Measurements from ENCODE around the gene NMT1.

Gene NMT1

DNA sequence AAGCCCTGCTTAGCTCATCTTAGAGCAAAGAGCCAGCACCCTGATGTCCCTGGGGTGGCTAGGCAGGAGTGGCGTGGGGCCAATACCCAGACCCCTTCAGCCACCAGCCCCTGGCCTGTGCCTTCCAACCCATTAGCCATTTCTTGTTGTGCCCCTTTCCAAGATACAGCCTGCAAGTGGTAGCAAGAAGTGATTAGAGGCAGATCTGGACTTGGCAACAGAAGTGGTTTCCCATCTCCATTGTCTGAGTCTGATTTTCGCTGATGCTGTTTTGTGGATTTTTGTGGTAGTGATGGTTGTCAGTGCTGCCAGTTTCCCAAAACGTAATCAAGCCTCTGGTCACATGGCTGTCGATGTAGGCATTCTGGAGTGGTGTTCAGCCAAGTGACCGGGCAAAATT lies 45.5 kb downstream of the NMT1 start:
- no peak for DNase-seq

DNA sequence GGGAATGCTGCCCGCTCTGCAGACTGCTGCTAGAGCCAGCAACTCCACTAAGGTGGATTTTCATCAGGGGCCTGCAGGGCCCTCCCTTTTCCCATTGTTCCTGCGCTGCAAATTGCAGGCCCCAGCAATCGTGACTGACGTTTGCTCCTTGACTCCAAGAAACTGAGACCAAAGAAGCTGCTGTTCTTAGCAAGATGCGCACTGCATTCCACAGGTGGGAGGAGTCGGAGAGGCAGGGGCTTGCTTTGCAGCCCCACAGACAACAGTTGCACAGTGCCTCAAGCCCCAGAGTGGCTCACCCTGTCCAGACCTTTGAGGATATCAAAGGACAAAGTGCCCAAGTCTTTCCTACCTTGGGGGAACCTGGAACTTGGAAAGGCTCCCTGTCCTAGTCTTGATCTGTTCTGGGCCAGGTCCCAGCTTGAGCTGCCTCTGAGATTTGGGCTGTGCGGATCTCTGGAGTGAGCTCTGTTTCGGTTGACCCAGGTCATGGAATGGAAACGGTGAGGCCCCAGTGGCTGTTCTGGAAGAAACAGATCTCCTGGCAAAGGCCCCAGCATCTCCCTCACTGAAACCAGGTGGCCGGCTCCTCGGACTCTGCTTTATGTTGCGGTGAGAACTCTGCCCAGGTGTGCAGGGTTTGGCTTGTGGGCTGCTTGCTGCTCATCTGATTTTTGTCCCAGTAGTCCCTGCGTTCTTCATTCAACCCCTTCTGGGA lies 46.3 kb downstream of the NMT1 start:
- DNase-seq = no peak

DNA sequence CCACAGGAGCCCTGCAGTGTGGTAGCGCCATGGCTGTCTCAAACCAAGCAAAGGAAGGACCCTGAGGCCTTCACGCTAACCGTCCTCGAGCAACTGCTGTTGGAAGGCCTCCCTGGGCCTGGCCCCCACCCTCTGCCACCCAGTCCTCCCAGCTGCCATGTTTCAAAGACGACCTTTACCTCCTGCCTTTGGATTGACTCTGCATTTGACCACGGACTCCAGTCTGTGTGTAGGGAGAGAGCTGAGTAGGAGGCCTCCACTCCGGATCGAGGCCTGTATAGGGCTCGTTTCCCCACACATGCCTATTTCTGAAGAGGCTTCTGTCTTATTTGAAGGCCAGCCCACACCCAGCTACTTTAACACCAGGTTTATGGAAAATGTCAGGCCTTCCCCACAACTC lies 46.9 kb downstream of the NMT1 start:
- no peak for DNase-seq

- no peak for DNase-seq
Measured at GRCh38 chr17:45108595-45109521, 47.7 kb downstream of the NMT1 start.

- DNase-seq = no peak
Measured at GRCh38 chr17:45110676-45111611, 49.8 kb downstream of the NMT1 start.

DNA sequence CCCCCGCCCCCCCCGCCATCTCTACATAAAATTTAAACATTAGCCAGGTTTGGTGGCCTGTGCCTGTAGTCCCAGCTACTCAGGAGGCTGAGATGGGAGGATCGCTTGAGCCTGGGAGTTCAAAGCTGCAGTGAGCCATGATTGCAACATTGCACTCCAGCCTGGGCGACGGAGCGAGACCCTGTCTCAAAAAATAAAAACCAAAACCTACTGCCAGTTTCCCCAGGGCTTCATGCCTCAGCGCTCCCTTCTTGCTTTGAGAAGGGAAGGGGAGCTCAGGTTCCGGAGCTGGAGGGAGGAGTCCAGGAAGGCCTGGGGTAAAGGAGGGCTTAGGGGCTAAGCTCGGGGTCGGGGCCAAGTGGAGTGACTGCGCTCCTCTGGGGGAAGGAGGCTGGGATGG lies 50.7 kb downstream of the NMT1 start:
- DNase-seq = no peak

DNA sequence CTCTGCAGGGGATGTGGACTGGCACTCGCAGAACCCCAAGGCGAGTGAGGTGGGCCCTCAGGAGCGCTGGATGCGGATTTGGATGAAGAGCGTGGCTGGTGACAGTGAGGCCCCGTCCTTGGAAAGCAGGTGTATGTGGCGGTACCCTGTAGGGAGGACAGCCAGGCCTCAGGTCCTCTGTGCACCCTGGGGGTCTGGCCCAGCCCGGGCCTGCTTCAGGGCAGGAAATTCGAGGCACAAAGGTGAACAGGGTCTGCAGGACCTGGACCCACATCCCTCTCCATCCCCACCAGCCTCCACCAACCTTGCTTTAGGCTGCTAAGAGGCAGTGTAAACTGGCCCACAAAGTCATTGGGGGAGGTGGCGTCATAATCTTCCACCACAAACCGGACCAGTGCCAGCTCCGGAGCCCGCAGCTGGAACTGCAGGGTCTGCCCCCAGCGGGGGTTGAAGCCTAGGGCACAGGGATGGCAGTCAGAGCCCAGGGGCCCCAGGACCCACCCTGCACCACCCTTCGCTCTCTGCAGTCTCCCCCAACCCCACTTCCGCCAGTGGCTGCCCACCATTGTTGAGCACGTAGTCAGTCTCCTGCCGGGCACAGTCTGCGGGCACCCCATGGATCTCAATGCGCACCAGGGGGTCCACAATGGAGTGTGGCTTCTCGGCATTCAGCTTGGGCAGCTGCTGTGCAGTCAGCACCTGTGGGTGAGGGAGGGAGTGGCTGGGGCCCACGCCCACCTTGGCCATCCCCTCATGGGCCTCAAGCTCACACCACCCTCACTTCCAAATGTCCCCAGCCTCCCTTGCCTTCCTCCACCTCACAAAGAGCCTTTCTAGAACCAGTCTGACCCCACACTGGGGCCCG lies 51.7 kb downstream of the NMT1 start:
- DNase-seq = no peak

DNA sequence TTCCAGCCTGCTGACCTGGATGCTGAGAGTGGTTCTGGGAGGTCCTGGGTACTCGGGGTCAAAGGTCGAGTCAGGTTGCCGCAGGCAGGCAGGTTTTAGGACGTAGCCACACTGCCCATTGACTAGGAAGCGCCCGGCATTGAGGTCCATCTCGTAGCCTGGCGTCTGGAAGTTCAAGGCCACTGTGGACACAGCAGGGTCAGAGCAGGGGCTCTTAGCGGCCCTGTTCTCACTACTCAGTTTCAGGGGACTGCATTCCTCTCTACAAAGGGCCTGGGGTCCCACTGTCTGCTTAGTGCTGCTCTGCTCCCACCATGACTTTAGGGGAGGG lies 52.3 kb downstream of the NMT1 start:
- DNase-seq = no peak

GRCh38 chr17:45114117-45114932 lies 53.2 kb downstream of the NMT1 start:
- DNase-seq = no peak

DNA sequence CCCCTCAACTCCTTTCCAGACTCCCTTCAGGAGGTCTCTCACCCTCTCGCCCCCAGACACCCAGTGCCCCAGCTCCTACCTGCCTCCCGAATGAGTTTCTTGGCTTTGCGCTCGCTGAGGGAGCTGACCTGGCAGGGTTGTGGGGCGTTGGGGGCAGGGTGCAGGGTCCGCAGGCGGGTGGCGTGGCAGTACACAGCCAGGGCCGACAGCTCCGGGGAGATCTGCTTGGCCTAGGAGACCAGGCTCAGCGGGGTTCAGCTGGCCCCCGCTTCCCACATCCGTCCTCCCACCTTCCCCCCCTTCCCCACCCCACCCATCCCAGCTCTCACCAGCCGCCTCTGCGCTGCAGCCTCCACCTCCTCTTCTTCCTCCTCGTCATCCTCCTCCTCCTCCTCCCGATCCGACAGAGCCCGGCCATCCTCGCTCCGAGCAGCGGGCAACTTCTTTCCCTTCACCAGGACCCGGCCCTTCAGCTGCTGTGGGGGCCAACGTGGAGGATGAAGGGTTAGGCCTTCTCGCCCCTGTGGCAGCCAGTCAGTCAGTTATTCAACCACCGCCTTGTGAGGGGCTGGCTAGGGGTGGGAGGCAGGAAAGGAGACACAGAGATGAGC lies 54.0 kb downstream of the NMT1 start:
- DNase-seq = no peak

DNA sequence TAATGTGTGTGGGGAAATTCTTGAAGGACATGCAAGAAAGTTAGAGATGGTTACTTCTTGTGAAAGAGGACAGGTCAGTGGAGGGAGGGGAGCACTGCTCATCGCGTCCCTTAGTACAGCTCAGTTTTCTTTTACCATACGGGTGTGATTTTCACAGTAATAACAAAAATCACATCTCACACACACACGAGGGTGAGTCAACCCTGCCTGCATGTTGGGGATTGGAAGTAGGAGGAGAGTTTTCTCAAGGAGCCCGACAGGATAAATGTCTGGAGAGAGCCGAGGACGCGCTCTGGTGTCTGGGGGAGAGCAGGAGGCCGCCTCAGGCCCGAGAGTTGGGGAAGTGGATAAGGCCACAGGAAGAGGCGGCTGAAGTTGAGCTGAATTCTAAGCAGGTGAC lies 54.8 kb downstream of the NMT1 start:
- DNase-seq = no peak

DNA sequence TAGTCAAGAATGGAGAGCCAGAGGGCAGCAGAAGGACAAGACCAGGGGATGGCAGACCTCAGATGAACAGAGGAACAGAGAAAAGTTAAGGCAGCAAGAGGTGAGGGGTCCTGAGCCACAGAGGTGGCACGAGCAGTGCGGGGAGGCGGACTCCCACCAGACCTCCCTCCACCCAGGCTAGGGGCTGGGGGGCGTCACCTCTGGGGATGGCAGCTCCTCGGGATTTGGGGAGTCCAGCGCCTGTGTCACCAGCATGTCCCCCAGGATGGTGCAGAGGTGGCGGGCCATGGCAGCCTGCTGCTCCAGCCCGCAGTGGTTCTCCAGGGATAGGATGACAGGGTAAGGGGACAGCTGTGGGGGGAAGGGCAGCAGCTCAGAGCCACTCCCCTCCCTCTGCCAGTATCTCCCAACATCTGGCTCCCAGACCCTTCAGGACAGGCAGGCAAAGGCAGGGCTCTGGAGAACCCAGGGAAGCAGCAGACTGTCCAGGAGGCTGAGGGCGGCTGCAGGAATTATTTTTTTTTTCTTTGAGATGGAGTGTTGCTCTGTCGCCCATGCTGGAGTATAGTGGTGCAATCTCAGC lies 55.4 kb downstream of the NMT1 start:
- no peak for DNase-seq

GRCh38 chr17:45117334-45117733 lies 56.2 kb downstream of the NMT1 start:
- DNase-seq = no peak

GRCh38 chr17:45117848-45118646 lies 56.9 kb downstream of the NMT1 start:
- no peak for DNase-seq

DNA sequence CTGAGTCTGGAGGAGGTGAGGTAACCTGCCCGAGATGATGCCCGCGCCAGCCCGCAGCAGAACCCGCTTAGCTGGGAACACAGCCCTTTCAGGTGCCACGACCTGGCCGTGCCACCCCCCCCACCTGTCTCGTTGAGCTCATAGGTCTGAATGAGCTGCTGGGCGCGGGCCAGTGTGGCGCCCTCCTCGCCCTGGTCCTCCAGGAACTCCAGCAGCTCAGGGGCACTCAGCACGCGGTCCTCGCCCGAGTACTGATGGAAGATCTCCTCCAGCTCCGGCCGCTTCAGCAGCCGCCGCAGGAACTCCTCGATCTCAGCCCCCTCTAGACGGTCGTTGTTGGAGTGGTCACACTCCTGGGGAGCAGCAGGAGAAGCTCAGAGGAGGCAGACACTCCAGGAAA lies 57.6 kb downstream of the NMT1 start:
- no peak for DNase-seq

DNA sequence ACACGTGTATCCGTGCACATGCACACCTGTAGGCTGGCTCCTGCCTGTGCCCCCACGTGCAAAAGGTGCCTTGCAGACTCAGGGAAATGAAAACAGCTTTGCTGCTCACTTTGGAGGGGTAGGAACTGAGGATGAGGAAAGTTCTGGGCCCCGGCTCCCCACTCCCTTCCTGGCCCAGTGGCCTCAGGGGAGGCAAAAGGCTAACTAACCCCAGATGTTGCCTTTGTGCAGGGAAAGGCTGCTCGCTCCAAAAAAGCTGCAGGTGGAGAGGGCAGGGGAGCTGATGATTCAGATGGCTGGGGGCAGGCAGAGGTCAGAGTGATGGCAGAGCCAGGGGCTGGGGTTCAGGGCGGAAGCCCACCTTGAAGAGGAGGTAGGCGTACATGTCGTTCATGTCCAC lies 58.8 kb downstream of the NMT1 start:
- DNase-seq = no peak

- no peak for DNase-seq
Measured at GRCh38 chr17:45120558-45120957, 59.4 kb downstream of the NMT1 start.

GRCh38 chr17:45121055-45121454 lies 59.9 kb downstream of the NMT1 start:
- DNase-seq = no peak

DNA sequence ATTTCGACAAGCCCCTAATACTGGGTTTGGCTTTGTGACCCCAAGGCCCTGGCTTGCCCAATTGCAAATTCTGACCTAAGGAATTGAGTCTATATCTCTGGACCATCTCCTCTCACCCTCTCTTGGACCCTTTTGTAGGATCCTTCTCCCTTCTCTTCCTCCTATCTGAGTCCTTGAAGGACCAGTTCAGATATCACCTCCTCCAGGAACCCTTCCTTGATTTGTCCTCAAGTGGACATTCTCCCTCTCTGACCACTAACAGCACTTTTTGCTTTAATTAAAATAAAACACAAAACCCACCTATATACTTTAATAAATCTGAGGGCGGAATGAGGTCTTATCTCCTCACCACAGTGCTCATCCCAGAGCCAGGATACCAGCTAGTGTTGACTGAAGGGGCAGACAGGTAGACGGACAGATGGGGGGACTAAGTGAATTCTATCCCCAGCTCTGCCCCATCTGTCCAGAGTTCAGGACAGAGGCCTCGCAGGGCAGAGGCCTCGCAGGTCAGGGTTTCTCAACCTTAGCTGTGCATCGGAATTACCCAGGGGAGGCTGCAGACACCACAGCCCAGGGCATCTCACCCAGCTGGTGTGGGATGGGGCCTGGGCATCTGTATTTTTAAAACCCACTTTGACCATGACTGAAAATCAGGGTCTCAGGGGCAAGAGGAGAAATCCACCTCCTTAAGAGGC lies 62.1 kb downstream of the NMT1 start:
- no peak for DNase-seq
